Fibroblast of lung (primary cell): ENCODE measurements around the gene SMTN.

ENCODE experiments used
- CTCF ChIP-seq, 2 donors: IDR thresholded peaks in 1 of 2; conservative IDR thresholded peaks in 1 of 2; 1 replicate in 1 of 2; 2 replicates in 1 of 2; pipeline ENCODE4 v1.5.1; 2011 to 2012; ENCODE audit warnings: low read length in 2 of 2, control low read depth in 1 of 2, inconsistent platforms in 1 of 2, low read depth in 1 of 2, mild to moderate bottlenecking in 1 of 2
- EZH2 ChIP-seq: IDR thresholded peaks from 2 replicates; pipeline ENCODE4 v1.5.1; 2012; ENCODE audit warnings: low read length, control low read depth, mild to moderate bottlenecking; ENCODE audit errors: missing control alignments

GRCh38 chr22:31087744-31088215 lies 6.7 kb downstream of the SMTN start:
- no peak for TF ChIP-seq EZH2
- no peak for TF ChIP-seq CTCF (conservative IDR thresholded peaks at IDR 0.05 in 1 of 2, IDR thresholded peaks at IDR 0.05 in 1 of 2; ENCODE audit: low read depth in 1 of 2, low read length in 2 of 2)
